Vagina (tissue), 2 donors: ENCODE results near the gene DHRS7. TPM values are rescaled to one million over a fixed set of nuclear protein-coding genes. Genes with fewer than 3 reads are reported as not detected.

Source experiments
- DNase-seq, 2 donors: peaks; one replicate each; pipeline ENCODE4 v3.0.0-alpha.2; 2017; ENCODE audit errors: extremely low spot score in 2 of 2
- H3K27ac ChIP-seq: fragments of 200-600 bp; sonication (generic); one replicate; pipeline ENCODE4 v1.5.1; 2019
- H3K27me3 ChIP-seq: fragments of 200-600 bp; sonication (generic); one replicate; pipeline ENCODE4 v1.5.1; 2019
- H3K36me3 ChIP-seq, 2 donors: fragments of 200-600 bp; sonication (generic); one replicate each; pipeline ENCODE4 v1.5.1; 2017 to 2019
- H3K4me1 ChIP-seq: fragments of 200-600 bp; sonication (generic); one replicate; pipeline ENCODE4 v1.5.1; 2019
- H3K4me3 ChIP-seq, 2 donors: fragments of 200-600 bp; sonication (generic); 1 replicate in 1 of 2; 2 replicates in 1 of 2; pipeline ENCODE4 v1.5.1; 2016 to 2019
- H3K9me3 ChIP-seq: fragments of 200-600 bp; sonication (generic); one replicate; pipeline ENCODE4 v1.5.1; 2019
- CTCF ChIP-seq, 3 experiments: fragments of 450-650 bp in 2 of 3; fragments of 200-600 bp in 1 of 3; sonication (generic) in 1 of 3; IDR thresholded peaks; one replicate each; pipeline ENCODE4 v1.5.1; 2017 to 2019; ENCODE audit warnings: antibody characterized with exemption in 3 of 3, mild to moderate bottlenecking in 2 of 3, moderate library complexity in 2 of 3
- POLR2A ChIP-seq, 2 donors: fragments of 450-650 bp; IDR thresholded peaks; one replicate each; pipeline ENCODE4 v1.6.1; 2017; ENCODE audit warnings: antibody characterized with exemption in 2 of 2, mild to moderate bottlenecking in 2 of 2, moderate library complexity in 2 of 2
- POLR2AphosphoS5 ChIP-seq, 2 donors: sonication (generic); formaldehyde crosslinking; IDR thresholded peaks; one replicate each; pipeline ENCODE4 v1.9.0; 2017; ENCODE audit warnings: antibody characterized with exemption in 2 of 2, mild to moderate bottlenecking in 2 of 2, low read depth in 1 of 2; ENCODE audit not compliant: insufficient read depth in 1 of 2
- intact Hi-C: fragments of 100-400 bp; cut with DNase I; formaldehyde crosslinking; loops from one replicate; pipeline ENCODE4 v1.15.1; 2023
- total RNA-seq: library from RNA; depleted of rRNA; stranded (reverse); fragments of >200 nt; gene quantifications from one replicate; pipeline ENCODE4 v1.2.3, GENCODE V29; 2016

DHRS7 gene
- 43.0 TPM for total RNA-seq

GRCh38 chr14:60164712-60165546 lies at the start of gene DHRS7:
DHRS7 (minus strand) TSS chr14:60165398; CDS start chr14:60165309, 89 bp downstream.
- no peak for DNase-seq
- Histone ChIP-seq H3K9me3 (no peaks in the 10 kb centered on the region), H3K36me3 (no peaks in the 10 kb centered on the region), H3K4me3 (peak within 1 kb of the TSS; percentile 60 to 83), H3K4me1 (peaks cover 20% of the 10 kb centered on the region), H3K27ac (peak within 1 kb of the TSS; percentile 96), H3K27me3 (no peaks in the 10 kb centered on the region)
- intact Hi-C loops = loop anchor here (2.0 kb wide), 1 partner anchor 72 kb away; no protein-coding TSS in a partner anchor
- TF ChIP-seq POLR2A (IDR thresholded peaks at IDR 0.05) = peak in 1 of 2 donors; percentile 53
- TF ChIP-seq CTCF (IDR thresholded peaks at IDR 0.05) = peak in 2 of 3 experiments; percentile 25 to 53
- peak in 1 of 2 donors; percentile 85 for TF ChIP-seq POLR2AphosphoS5 (IDR thresholded peaks at IDR 0.05; ENCODE audit: insufficient read depth in 1 of 2, low read depth in 1 of 2)

GRCh38 chr14:60214415-60215126 lies 49.4 kb upstream of the DHRS7 start:
- no peak overlapping the region for H3K4me3 ChIP-seq
- TF ChIP-seq POLR2A (IDR thresholded peaks at IDR 0.05) = no peak
- no peak for TF ChIP-seq POLR2AphosphoS5 (IDR thresholded peaks at IDR 0.05; ENCODE audit: insufficient read depth in 1 of 2, low read depth in 1 of 2)
- TF ChIP-seq CTCF (IDR thresholded peaks at IDR 0.05) = no peak
- H3K9me3 ChIP-seq = no peaks in the 10 kb centered on the region
- no peaks in the 10 kb centered on the region for H3K36me3 ChIP-seq
- H3K27ac ChIP-seq = no peak overlapping the region
- intact Hi-C loops = no loop called here
- no peak for DNase-seq
- no peaks in the 10 kb centered on the region for H3K27me3 ChIP-seq
- no peaks in the 10 kb centered on the region for H3K4me1 ChIP-seq

GRCh38 chr14:60214003-60214402 lies 48.8 kb upstream of the DHRS7 start:
- TF ChIP-seq POLR2A (IDR thresholded peaks at IDR 0.05) = no peak
- no peak for TF ChIP-seq POLR2AphosphoS5 (IDR thresholded peaks at IDR 0.05; ENCODE audit: insufficient read depth in 1 of 2, low read depth in 1 of 2)
- no peak for TF ChIP-seq CTCF (IDR thresholded peaks at IDR 0.05)
- no peaks in the 10 kb centered on the region for H3K27me3 ChIP-seq
- H3K36me3 ChIP-seq = no peaks in the 10 kb centered on the region
- no peak overlapping the region for H3K4me3 ChIP-seq
- DNase-seq = no peak
- H3K4me1 ChIP-seq = no peaks in the 10 kb centered on the region
- intact Hi-C loops = no loop called here
- no peaks in the 10 kb centered on the region for H3K9me3 ChIP-seq
- H3K27ac ChIP-seq = no peak overlapping the region

- TF ChIP-seq CTCF (IDR thresholded peaks at IDR 0.05) = no peak
- no peak overlapping the region for H3K4me3 ChIP-seq
- no peaks in the 10 kb centered on the region for H3K4me1 ChIP-seq
- H3K36me3 ChIP-seq = no peaks in the 10 kb centered on the region
- no peaks in the 10 kb centered on the region for H3K27me3 ChIP-seq
- no peaks in the 10 kb centered on the region for H3K9me3 ChIP-seq
- DNase-seq = no peak
- intact Hi-C loops = no loop called here
- no peak overlapping the region for H3K27ac ChIP-seq
Observed at GRCh38 chr14:60212503-60213371, 47.5 kb upstream of the DHRS7 start.
